ENCODE measurements around the gene EHD4. TPM values are rescaled to one million over a fixed set of nuclear protein-coding genes. Genes with fewer than 3 reads are reported as not detected.

Gene EHD4
- total RNA-seq, 1 donor from 2014 or later, result 27.3 TPM

GRCh38 chr15:41880156-41880877 lies 92.0 kb downstream of the EHD4 start:
- intact Hi-C loops (cut with DNase I), result loop anchor here (10.0 kb wide), 1 partner anchor 174 kb away; no protein-coding TSS in a partner anchor
- ATAC-seq, result no peak
- no peak for DNase-seq (ENCODE audit: low spot score)

GRCh38 chr15:41879321-41879845 lies 93.0 kb downstream of the EHD4 start:
- intact Hi-C loops (cut with DNase I), result no loop called here
- DNase-seq (ENCODE audit: low spot score) (no peak), ATAC-seq (no peak)

- ATAC-seq, result no peak
- intact Hi-C loops (cut with DNase I), result no loop called here
These were observed 94.0 kb downstream of the EHD4 start for GRCh38 chr15:41878355-41878699.

GRCh38 chr15:41877631-41878354 lies 94.6 kb downstream of the EHD4 start:
- ATAC-seq, result no peak
- intact Hi-C loops (cut with DNase I), result no loop called here
- DNase-seq (ENCODE audit: low spot score), result no peak

More at GRCh38 chr15:41878355-41878699, 94.0 kb downstream of the EHD4 start:
- no peak for DNase-seq (ENCODE audit: low spot score)

GRCh38 chr15:41876689-41877088 lies 95.7 kb downstream of the EHD4 start:
- intact Hi-C loops (cut with DNase I), result no loop called here
- DNase-seq (ENCODE audit: low spot score) (no peak), ATAC-seq (no peak)

GRCh38 chr15:41876007-41876406 lies 96.3 kb downstream of the EHD4 start:
- DNase-seq (ENCODE audit: low spot score) (no peak), ATAC-seq (no peak)
- intact Hi-C loops (cut with DNase I), result no loop called here

GRCh38 chr15:41874736-41875135 lies 97.6 kb downstream of the EHD4 start:
- intact Hi-C loops (cut with DNase I), result no loop called here
- DNase-seq (ENCODE audit: low spot score) (no peak), ATAC-seq (no peak)

GRCh38 chr15:41873711-41874110 lies 98.6 kb downstream of the EHD4 start:
- DNase-seq (ENCODE audit: low spot score), result no peak
- intact Hi-C loops (cut with DNase I), result no loop called here
- ATAC-seq, result no peak

- DNase-seq (ENCODE audit: low spot score) (no peak), ATAC-seq (no peak)
- intact Hi-C loops (cut with DNase I), result no loop called here
These were observed 100.1 kb downstream of the EHD4 start for GRCh38 chr15:41872166-41872747.

- peak; percentile 18 for ATAC-seq
- DNase-seq (ENCODE audit: low spot score), result no peak
- intact Hi-C loops (cut with DNase I), result no loop called here
These were observed 101.0 kb downstream of the EHD4 start for GRCh38 chr15:41871175-41871905.

GRCh38 chr15:41870689-41871081 lies 101.7 kb downstream of the EHD4 start:
- intact Hi-C loops (cut with DNase I), result no loop called here
- DNase-seq (ENCODE audit: low spot score) (no peak), ATAC-seq (peak; percentile 29)

- intact Hi-C loops (cut with DNase I), result no loop called here
- ATAC-seq, result no peak
These were observed 102.3 kb downstream of the EHD4 start for GRCh38 chr15:41869770-41870688.

GRCh38 chr15:41868321-41868720 lies 104.0 kb downstream of the EHD4 start:
- ATAC-seq, result no peak
- DNase-seq (ENCODE audit: low spot score), result no peak
- intact Hi-C loops (cut with DNase I), result no loop called here

More at GRCh38 chr15:41869770-41870688, 102.3 kb downstream of the EHD4 start:
- no peak for DNase-seq (ENCODE audit: low spot score)

- DNase-seq (ENCODE audit: low spot score) (no peak), ATAC-seq (no peak)
- intact Hi-C loops (cut with DNase I), result no loop called here
These were observed 105.3 kb downstream of the EHD4 start for GRCh38 chr15:41866872-41867579.

- ATAC-seq, result no peak
These were observed 106.1 kb downstream of the EHD4 start for GRCh38 chr15:41866263-41866703.

GRCh38 chr15:41865490-41866055 lies 106.8 kb downstream of the EHD4 start:
- ATAC-seq (no peak), DNase-seq (ENCODE audit: low spot score) (no peak)
- intact Hi-C loops (cut with DNase I), result no loop called here

More at GRCh38 chr15:41866263-41866703, 106.1 kb downstream of the EHD4 start:
- no peak for DNase-seq (ENCODE audit: low spot score)
- intact Hi-C loops (cut with DNase I), result no loop called here

- DNase-seq (ENCODE audit: low spot score) (no peak), ATAC-seq (no peak)
- intact Hi-C loops (cut with DNase I), result no loop called here
These were observed 109.7 kb downstream of the EHD4 start for GRCh38 chr15:41862515-41863116.

All from sciatic nerve (tissue), 2 donors.